Panc1 (cell line): ENCODE results near the gene ITGB3. TPM values are rescaled to one million over a fixed set of nuclear protein-coding genes. Genes with fewer than 3 reads are reported as not detected.

Source experiments
- ATAC-seq: fragments of 200-7000 bp; cut with Tn5 transposase; 2 replicates; pipeline ENCODE4 v1.9.1; 2020; ENCODE audit warnings: mild to moderate bottlenecking, moderate library complexity
- BruUV-seq: library from RNA; stranded (reverse); fragments of 400-500 nt; replicated peaks from 2 replicates; lab custom pipeline; 2021; lab: Mats Ljungman, UMichigan
- CTCF ChIA-PET: fragments of 300-600 bp; sonication (Branson Sonifier 250); formaldehyde crosslinking; loops from one replicate; lab custom pipeline; 2022; ENCODE audit warnings: antibody characterized with exemption; lab: Charles Lee
- POLR2A ChIA-PET: fragments of 300-600 bp; sonication (Branson Sonifier 250); formaldehyde crosslinking; loops from one replicate; lab custom pipeline; 2022; ENCODE audit warnings: antibody characterized with exemption; lab: Charles Lee
- DNase-seq: peaks from one replicate; pipeline ENCODE4 v3.0.0-alpha.2; 2010; ENCODE audit warnings: low read depth, low spot score
- H3K27ac ChIP-seq: 2 replicates; pipeline ENCODE4 v1.5.1; 2011; ENCODE audit warnings: mild to moderate bottlenecking, low read length, inconsistent platforms
- H3K27me3 ChIP-seq: fragments of 200-500 bp; sonication (Bioruptor generic); 2 replicates; pipeline ENCODE4 v1.6.0; 2014; ENCODE audit warnings: low read length, inconsistent platforms; ENCODE audit not compliant: control insufficient read depth, insufficient read depth
- H3K36me3 ChIP-seq: fragments of 200-500 bp; sonication (Bioruptor generic); 2 replicates; pipeline ENCODE4 v1.5.1; 2014; ENCODE audit warnings: inconsistent platforms, mild to moderate bottlenecking, low read length, moderate library complexity; ENCODE audit not compliant: control insufficient read depth, insufficient read depth
- H3K4me1 ChIP-seq: 2 replicates; pipeline ENCODE4 v1.5.1; 2011; ENCODE audit warnings: inconsistent platforms, mild to moderate bottlenecking, low read length, moderate library complexity; ENCODE audit not compliant: control insufficient read depth, insufficient read depth
- H3K4me3 ChIP-seq, 2 experiments: 2 replicates each; pipeline ENCODE4 v1.5.1; 2011 to 2012; ENCODE audit warnings: low read depth in 2 of 2, low read length in 2 of 2, mild to moderate bottlenecking in 2 of 2, inconsistent platforms in 1 of 2, moderate library complexity in 1 of 2
- H3K9me3 ChIP-seq: fragments of 200-500 bp; sonication (Bioruptor generic); 2 replicates; pipeline ENCODE4 v1.5.1; 2014; ENCODE audit warnings: low read depth, mild to moderate bottlenecking, inconsistent platforms, low read length, moderate library complexity; ENCODE audit not compliant: control insufficient read depth, insufficient read depth
- CTCF ChIP-seq: fragments of 450-650 bp; IDR thresholded peaks from 2 replicates; pipeline ENCODE4 v1.5.1; 2017; ENCODE audit warnings: mild to moderate bottlenecking
- POLR2AphosphoS5 ChIP-seq: IDR thresholded peaks from 2 replicates; pipeline ENCODE4 v1.6.1; 2012; ENCODE audit warnings: mild to moderate bottlenecking, low read depth, low read length, moderate library complexity
- SIN3A ChIP-seq: IDR thresholded peaks from 2 replicates; pipeline ENCODE4 v1.6.1; 2012; ENCODE audit warnings: low read depth, mild to moderate bottlenecking, low read length, moderate library complexity, borderline replicate concordance; ENCODE audit not compliant: insufficient read depth
- TCF7L2 ChIP-seq: IDR thresholded peaks from 2 replicates; pipeline ENCODE4 v1.6.1; 2011; ENCODE audit warnings: mild to moderate bottlenecking, low read depth, low read length, inconsistent platforms
- in situ Hi-C: cut with HindIII; loops from 2 replicates; pipeline ENCODE4 v1.10.0; 2016; ENCODE audit warnings: low sequenced_read_pairs, low pct_unique_long_range_greater_than_20kb
- intact Hi-C: fragments of 100-400 bp; cut with micrococcal nuclease; formaldehyde crosslinking; loops from one replicate; pipeline ENCODE4 v1.10.0; 2022; ENCODE audit not compliant: unreplicated experiment
- total RNA-seq: library from RNA; stranded (reverse); gene quantifications from one replicate; pipeline ENCODE4 v1.2.1, GENCODE V29; 2021; ENCODE audit not compliant: unreplicated experiment
- TF ChIP-seq, protein P1 (sequence below), 2 experiments: IDR thresholded peaks; 2 replicates each; pipeline ENCODE4 v1.6.1; 2011 to 2012; ENCODE audit warnings: low read depth in 2 of 2, control low read depth in 1 of 2, low read length in 1 of 2, mild to moderate bottlenecking in 1 of 2, moderate library complexity in 1 of 2; ENCODE audit not compliant: insufficient read depth in 1 of 2

The ITGB3 gene
- total RNA-seq, 1 experiment from 2014 or later, result 17.6 TPM

GRCh38 chr17:47288531-47289116 is 35.0 kb downstream of the ITGB3 start:
- ATAC-seq (no peak), DNase-seq (no peak)
- H3K4me3 ChIP-seq, result no peak overlapping the region
- intact Hi-C loops (no loop called here), in situ Hi-C loops (no loop called here)
- no peaks in the 10 kb centered on the region for H3K4me1 ChIP-seq
- no peaks in the 10 kb centered on the region for H3K27me3 ChIP-seq
- no TSS peak for BruUV-seq
- POLR2A ChIA-PET, result interaction anchor here (0.6 kb wide), 1 partner anchor 24 kb away, joined by 7 read pairs; no protein-coding TSS in a partner anchor
- no peak overlapping the region for H3K27ac ChIP-seq
- no peaks in the 10 kb centered on the region for H3K36me3 ChIP-seq
- TF ChIP-seq CTCF (no peak), SIN3A (no peak), TCF7L2 (no peak), POLR2AphosphoS5 (no peak)
- TF ChIP-seq, protein P1, sequence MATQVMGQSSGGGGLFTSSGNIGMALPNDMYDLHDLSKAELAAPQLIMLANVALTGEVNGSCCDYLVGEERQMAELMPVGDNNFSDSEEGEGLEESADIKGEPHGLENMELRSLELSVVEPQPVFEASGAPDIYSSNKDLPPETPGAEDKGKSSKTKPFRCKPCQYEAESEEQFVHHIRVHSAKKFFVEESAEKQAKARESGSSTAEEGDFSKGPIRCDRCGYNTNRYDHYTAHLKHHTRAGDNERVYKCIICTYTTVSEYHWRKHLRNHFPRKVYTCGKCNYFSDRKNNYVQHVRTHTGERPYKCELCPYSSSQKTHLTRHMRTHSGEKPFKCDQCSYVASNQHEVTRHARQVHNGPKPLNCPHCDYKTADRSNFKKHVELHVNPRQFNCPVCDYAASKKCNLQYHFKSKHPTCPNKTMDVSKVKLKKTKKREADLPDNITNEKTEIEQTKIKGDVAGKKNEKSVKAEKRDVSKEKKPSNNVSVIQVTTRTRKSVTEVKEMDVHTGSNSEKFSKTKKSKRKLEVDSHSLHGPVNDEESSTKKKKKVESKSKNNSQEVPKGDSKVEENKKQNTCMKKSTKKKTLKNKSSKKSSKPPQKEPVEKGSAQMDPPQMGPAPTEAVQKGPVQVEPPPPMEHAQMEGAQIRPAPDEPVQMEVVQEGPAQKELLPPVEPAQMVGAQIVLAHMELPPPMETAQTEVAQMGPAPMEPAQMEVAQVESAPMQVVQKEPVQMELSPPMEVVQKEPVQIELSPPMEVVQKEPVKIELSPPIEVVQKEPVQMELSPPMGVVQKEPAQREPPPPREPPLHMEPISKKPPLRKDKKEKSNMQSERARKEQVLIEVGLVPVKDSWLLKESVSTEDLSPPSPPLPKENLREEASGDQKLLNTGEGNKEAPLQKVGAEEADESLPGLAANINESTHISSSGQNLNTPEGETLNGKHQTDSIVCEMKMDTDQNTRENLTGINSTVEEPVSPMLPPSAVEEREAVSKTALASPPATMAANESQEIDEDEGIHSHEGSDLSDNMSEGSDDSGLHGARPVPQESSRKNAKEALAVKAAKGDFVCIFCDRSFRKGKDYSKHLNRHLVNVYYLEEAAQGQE (IDR thresholded peaks at IDR 0.05; ENCODE audit: insufficient read depth in 1 of 2, low read depth in 2 of 2, low read length in 1 of 2), result no peak
- CTCF ChIA-PET, result no interaction called here
- no peaks in the 10 kb centered on the region for H3K9me3 ChIP-seq

GRCh38 chr17:47289302-47289701 is 35.7 kb downstream of the ITGB3 start:
- intact Hi-C loops (no loop called here), in situ Hi-C loops (no loop called here)
- no peak overlapping the region for H3K27ac ChIP-seq
- POLR2A ChIA-PET, result no interaction called here
- H3K36me3 ChIP-seq, result no peaks in the 10 kb centered on the region
- CTCF ChIA-PET, result no interaction called here
- ATAC-seq (no peak), DNase-seq (no peak)
- no peaks in the 10 kb centered on the region for H3K27me3 ChIP-seq
- BruUV-seq, result no TSS peak
- no peak overlapping the region for H3K4me3 ChIP-seq
- H3K9me3 ChIP-seq, result no peaks in the 10 kb centered on the region
- peaks cover 3% of the 10 kb centered on the region; the same call in 1 of the 2 replicates for H3K4me1 ChIP-seq
- TF ChIP-seq POLR2AphosphoS5, result no peak
- no peak for TF ChIP-seq CTCF
- no peak for TF ChIP-seq SIN3A
- TF ChIP-seq TCF7L2, result no peak
- TF ChIP-seq, protein P1 (IDR thresholded peaks at IDR 0.05; ENCODE audit: insufficient read depth in 1 of 2, low read depth in 2 of 2, low read length in 1 of 2), result no peak
